Mononuclear cell (primary cell): ENCODE results near the gene LAPTM4A. TPM values are rescaled to one million over a fixed set of nuclear protein-coding genes. Genes with fewer than 3 reads are reported as not detected.
"Not testable (repeated sequence)": the region's sequence is repeated elsewhere in the genome, so short reads cannot be mapped to it uniquely, and the experiment has no call there.

ENCODE experiments used
- H3K27me3 ChIP-seq: 2 replicates; pipeline ENCODE4 v1.6.0; 2011; ENCODE audit warnings: low read length, control low read depth; ENCODE audit not compliant: insufficient read depth
- H3K4me1 ChIP-seq: 2 replicates; pipeline ENCODE4 v1.5.1; 2011; ENCODE audit warnings: mild to moderate bottlenecking, low read length, control low read depth; ENCODE audit not compliant: insufficient read depth
- H3K4me3 ChIP-seq: 2 replicates; pipeline ENCODE4 v1.5.1; 2011; ENCODE audit warnings: mild to moderate bottlenecking, low read length, moderate library complexity
- H3K9me3 ChIP-seq: 2 replicates; pipeline ENCODE4 v1.5.1; 2011; ENCODE audit warnings: low read depth, mild to moderate bottlenecking, control low read depth, low read length
- total RNA-seq: library from RNA; depleted of rRNA; stranded (reverse); fragments of >200 nt; gene quantifications from one replicate; pipeline ENCODE4 v1.2.3, GENCODE V29; 2012

Gene LAPTM4A
- total RNA-seq, 1 donor = 90.9 TPM

GRCh38 chr2:20082812-20083211 lies 31.4 kb upstream of the LAPTM4A start:
- not testable (repeated sequence) for H3K4me3 ChIP-seq, H3K4me1 ChIP-seq, H3K9me3 ChIP-seq, H3K27me3 ChIP-seq

- Histone ChIP-seq H3K9me3 (no peaks in the 10 kb centered on the region), H3K4me3 (no peak overlapping the region), H3K27me3 (no peaks in the 10 kb centered on the region), H3K4me1 (no peaks in the 10 kb centered on the region)
Measured at GRCh38 chr2:20081841-20082240, 30.4 kb upstream of the LAPTM4A start.

- no peak overlapping the region for H3K4me3 ChIP-seq
- H3K27me3 ChIP-seq = no peaks in the 10 kb centered on the region
- H3K4me1 ChIP-seq = no peaks in the 10 kb centered on the region
- no peaks in the 10 kb centered on the region for H3K9me3 ChIP-seq
Measured at GRCh38 chr2:20080839-20081415, 29.5 kb upstream of the LAPTM4A start.

GRCh38 chr2:20080428-20080827 lies 29.0 kb upstream of the LAPTM4A start:
- Histone ChIP-seq H3K4me1 (no peaks in the 10 kb centered on the region), H3K9me3 (no peaks in the 10 kb centered on the region), H3K4me3 (no peak overlapping the region), H3K27me3 (no peaks in the 10 kb centered on the region)

- H3K4me1 ChIP-seq = no peaks in the 10 kb centered on the region
Measured at GRCh38 chr2:20079546-20080115, 28.2 kb upstream of the LAPTM4A start.

GRCh38 chr2:20077411-20077940 lies 26.0 kb upstream of the LAPTM4A start:
- no peaks in the 10 kb centered on the region for H3K9me3 ChIP-seq
- H3K4me1 ChIP-seq = no peaks in the 10 kb centered on the region
- H3K4me3 ChIP-seq = no peak overlapping the region
- no peaks in the 10 kb centered on the region for H3K27me3 ChIP-seq

More at GRCh38 chr2:20079546-20080115, 28.2 kb upstream of the LAPTM4A start:
- Histone ChIP-seq H3K27me3 (no peaks in the 10 kb centered on the region), H3K4me3 (no peak overlapping the region), H3K9me3 (no peaks in the 10 kb centered on the region)

GRCh38 chr2:20076757-20077156 lies 25.3 kb upstream of the LAPTM4A start:
- Histone ChIP-seq H3K4me1 (no peaks in the 10 kb centered on the region), H3K27me3 (no peaks in the 10 kb centered on the region), H3K4me3 (no peak overlapping the region), H3K9me3 (no peaks in the 10 kb centered on the region)

- Histone ChIP-seq H3K4me1 (no peaks in the 10 kb centered on the region), H3K27me3 (no peaks in the 10 kb centered on the region), H3K4me3 (no peak overlapping the region), H3K9me3 (no peaks in the 10 kb centered on the region)
Measured at GRCh38 chr2:20074901-20075300, 23.5 kb upstream of the LAPTM4A start.

GRCh38 chr2:20074046-20074648 lies 22.7 kb upstream of the LAPTM4A start:
- H3K4me1 ChIP-seq, H3K9me3 ChIP-seq, H3K27me3 ChIP-seq, H3K4me3 ChIP-seq: not testable (repeated sequence)

GRCh38 chr2:20073460-20073859 lies 22.0 kb upstream of the LAPTM4A start:
- H3K4me1 ChIP-seq = no peaks in the 10 kb centered on the region
- no peaks in the 10 kb centered on the region for H3K9me3 ChIP-seq
- H3K27me3 ChIP-seq = no peaks in the 10 kb centered on the region
- no peak overlapping the region for H3K4me3 ChIP-seq

- H3K4me3 ChIP-seq = no peak overlapping the region
- no peaks in the 10 kb centered on the region for H3K9me3 ChIP-seq
- no peaks in the 10 kb centered on the region for H3K27me3 ChIP-seq
- no peaks in the 10 kb centered on the region for H3K4me1 ChIP-seq
Measured at GRCh38 chr2:20072436-20073158, 21.2 kb upstream of the LAPTM4A start.

- Histone ChIP-seq H3K4me3 (no peak overlapping the region), H3K9me3 (no peaks in the 10 kb centered on the region), H3K27me3 (no peaks in the 10 kb centered on the region), H3K4me1 (no peaks in the 10 kb centered on the region)
Measured at GRCh38 chr2:20071397-20072383, 20.3 kb upstream of the LAPTM4A start.

GRCh38 chr2:20069756-20070155 lies 18.3 kb upstream of the LAPTM4A start:
- no peaks in the 10 kb centered on the region for H3K9me3 ChIP-seq
- no peaks in the 10 kb centered on the region for H3K4me1 ChIP-seq
- H3K27me3 ChIP-seq = no peaks in the 10 kb centered on the region
- H3K4me3 ChIP-seq = no peak overlapping the region

- Histone ChIP-seq H3K27me3 (no peaks in the 10 kb centered on the region), H3K4me3 (no peak overlapping the region), H3K9me3 (no peaks in the 10 kb centered on the region), H3K4me1 (no peaks in the 10 kb centered on the region)
Measured at GRCh38 chr2:20067992-20068584, 16.7 kb upstream of the LAPTM4A start.
